Measurements from ENCODE around the gene PNRC1.

DNA sequence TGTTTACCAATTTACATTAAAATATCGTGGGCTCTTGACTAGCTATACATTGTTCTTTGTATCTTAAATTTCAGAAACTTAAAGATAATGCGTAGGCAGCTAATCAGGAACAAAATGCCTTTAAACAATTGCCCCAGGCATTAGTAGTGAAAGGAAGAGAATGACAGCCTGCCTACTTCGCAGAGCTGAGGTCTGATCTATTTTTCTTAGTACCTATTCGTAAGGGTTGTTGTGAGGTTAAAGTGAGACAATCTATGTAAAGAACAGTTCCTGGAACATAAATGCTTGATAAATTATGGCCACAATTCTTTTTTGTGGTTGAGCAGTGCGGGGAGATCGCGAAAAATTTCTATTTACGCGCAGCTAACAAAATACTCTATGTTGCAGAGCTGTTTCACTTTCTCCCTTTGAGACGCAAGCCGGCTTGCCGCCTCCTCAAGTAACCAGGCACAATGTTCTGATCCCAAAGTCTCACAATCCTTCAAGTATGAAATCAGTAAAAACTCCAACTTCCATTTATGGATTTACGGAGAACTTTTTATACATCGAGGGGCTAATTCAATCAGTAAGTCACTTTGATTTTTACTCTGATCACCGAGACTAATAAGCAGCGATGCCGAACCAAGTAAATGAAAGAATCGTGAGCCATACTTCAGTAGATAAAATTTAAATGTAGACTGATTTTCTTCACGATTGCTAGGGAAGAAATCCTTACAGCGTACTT, 878 bp upstream of the PNRC1 start:
- TF ChIP-seq, protein P1, sequence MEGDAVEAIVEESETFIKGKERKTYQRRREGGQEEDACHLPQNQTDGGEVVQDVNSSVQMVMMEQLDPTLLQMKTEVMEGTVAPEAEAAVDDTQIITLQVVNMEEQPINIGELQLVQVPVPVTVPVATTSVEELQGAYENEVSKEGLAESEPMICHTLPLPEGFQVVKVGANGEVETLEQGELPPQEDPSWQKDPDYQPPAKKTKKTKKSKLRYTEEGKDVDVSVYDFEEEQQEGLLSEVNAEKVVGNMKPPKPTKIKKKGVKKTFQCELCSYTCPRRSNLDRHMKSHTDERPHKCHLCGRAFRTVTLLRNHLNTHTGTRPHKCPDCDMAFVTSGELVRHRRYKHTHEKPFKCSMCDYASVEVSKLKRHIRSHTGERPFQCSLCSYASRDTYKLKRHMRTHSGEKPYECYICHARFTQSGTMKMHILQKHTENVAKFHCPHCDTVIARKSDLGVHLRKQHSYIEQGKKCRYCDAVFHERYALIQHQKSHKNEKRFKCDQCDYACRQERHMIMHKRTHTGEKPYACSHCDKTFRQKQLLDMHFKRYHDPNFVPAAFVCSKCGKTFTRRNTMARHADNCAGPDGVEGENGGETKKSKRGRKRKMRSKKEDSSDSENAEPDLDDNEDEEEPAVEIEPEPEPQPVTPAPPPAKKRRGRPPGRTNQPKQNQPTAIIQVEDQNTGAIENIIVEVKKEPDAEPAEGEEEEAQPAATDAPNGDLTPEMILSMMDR (IDR thresholded peaks at IDR 0.05): no peak
- TF ChIP-seq POLR2A (IDR thresholded peaks at IDR 0.05): peak in 1 of 2 donors; percentile 64
